Transverse colon (tissue), 4 donors: ENCODE measurements around the gene MKLN1. TPM values are rescaled to one million over a fixed set of nuclear protein-coding genes. Genes with fewer than 3 reads are reported as not detected.

ENCODE experiments used
- DNase-seq: peaks from one replicate; pipeline ENCODE4 v3.0.0-alpha.2; 2019
- H3K27ac ChIP-seq, 4 donors: fragments of 200-600 bp; sonication (generic); 2 replicates each; pipeline ENCODE4 v1.5.1; 2016 to 2018; ENCODE audit warnings: inconsistent platforms in 4 of 4
- H3K27me3 ChIP-seq: fragments of 200-600 bp; sonication (generic); 2 replicates; pipeline ENCODE4 v1.5.1; 2017; ENCODE audit warnings: inconsistent platforms
- H3K36me3 ChIP-seq, 4 donors: fragments of 200-600 bp; sonication (generic); 2 replicates each; pipeline ENCODE4 v1.5.1; 2017 to 2019; ENCODE audit warnings: inconsistent platforms in 4 of 4
- H3K4me1 ChIP-seq, 4 donors: fragments of 200-600 bp; sonication (generic); 2 replicates each; pipeline ENCODE4 v1.5.1; 2017 to 2020; ENCODE audit warnings: inconsistent platforms in 4 of 4
- H3K4me3 ChIP-seq, 4 donors: fragments of 200-600 bp; sonication (generic); 1 replicate in 1 of 4; 2 replicates in 3 of 4; pipeline versions ENCODE4 v1.5.1 to v1.6.1; 2017 to 2019; ENCODE audit warnings: inconsistent platforms in 4 of 4
- H3K9me3 ChIP-seq, 2 donors: fragments of 200-600 bp; sonication (generic); 2 replicates each; pipeline ENCODE4 v1.5.1; 2017 to 2019; ENCODE audit warnings: inconsistent platforms in 2 of 2
- EP300 ChIP-seq: sonication (generic); formaldehyde crosslinking; IDR thresholded peaks from one replicate; pipeline ENCODE4 v1.6.1; 2017; ENCODE audit warnings: antibody characterized with exemption, low read depth
- POLR2A ChIP-seq: fragments of 450-650 bp; IDR thresholded peaks from one replicate; pipeline ENCODE4 v1.6.1; 2016; ENCODE audit warnings: antibody characterized with exemption, mild to moderate bottlenecking, moderate library complexity
- POLR2AphosphoS5 ChIP-seq, 3 donors: sonication (generic); formaldehyde crosslinking; IDR thresholded peaks; one replicate each; pipeline ENCODE4 v1.6.1; 2016; ENCODE audit warnings: antibody characterized with exemption in 3 of 3
- WGBS, 2 donors: methylation state at CpG; one replicate each; pipeline ENCODE4 v1.1.5; 2018; ENCODE audit warnings: low coverage in 1 of 2; 5-methylcytosine and 5-hydroxymethylcytosine counted together
- in situ Hi-C, 4 donors: fragments of 200-750 bp; cut with MboI; loops; one replicate each; pipeline versions ENCODE4 v1.15.0 to v1.15.1; 2017; ENCODE audit warnings: low sequenced_read_pairs in 3 of 4, low pct_ligation_motif_present in 1 of 4, low pct_unique_long_range_greater_than_20kb in 1 of 4
- intact Hi-C: fragments of 100-400 bp; cut with DNase I; formaldehyde crosslinking; loops from one replicate; pipeline ENCODE4 v1.15.1; 2023; ENCODE audit warnings: low total_unique reads
- total RNA-seq, 4 donors: library from RNA; depleted of rRNA; stranded (reverse); fragments of >200 nt; gene quantifications; one replicate each; pipeline ENCODE4 v1.1.0, GENCODE V29; 2016
- TF ChIP-seq, protein P1 (sequence below), 5 experiments: fragments of 200-600 bp in 3 of 5; fragments of 450-650 bp in 2 of 5; sonication (generic) in 3 of 5; IDR thresholded peaks; 1 replicate in 2 of 5; 2 replicates in 3 of 5; pipeline ENCODE4 v1.5.1; 2016 to 2017; ENCODE audit warnings: antibody characterized with exemption in 5 of 5, inconsistent platforms in 3 of 5, mild to moderate bottlenecking in 2 of 5, moderate library complexity in 1 of 5

Gene MKLN1
- total RNA-seq, 4 donors from 2014 or later: 30.7 to 87.0 (median 48.6) TPM

DNA sequence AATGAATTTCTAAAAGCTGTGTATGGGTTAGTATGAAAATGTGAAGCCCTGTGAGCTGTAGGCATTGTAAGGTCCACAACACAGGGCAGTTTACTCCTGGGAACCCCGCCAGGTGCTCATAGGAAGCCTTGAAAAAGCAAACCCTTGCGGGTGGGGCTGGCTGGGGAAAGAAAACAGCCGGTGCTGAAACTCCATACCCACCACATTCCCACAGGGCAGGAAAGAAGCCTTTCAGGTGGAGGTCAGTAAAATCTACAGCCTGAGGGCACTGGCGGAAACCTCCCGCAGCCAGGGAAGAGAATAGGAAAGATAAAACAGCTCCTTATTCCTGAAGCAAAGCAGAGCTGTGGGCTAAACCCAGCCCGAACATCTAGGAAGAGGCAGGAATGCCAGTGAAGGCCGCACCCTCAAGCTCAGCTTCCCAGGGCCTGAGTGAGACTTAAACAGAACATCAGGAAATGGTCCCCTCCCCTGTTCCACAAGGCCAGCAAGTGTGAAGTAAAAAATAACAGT is 194.0 kb downstream of the MKLN1 start:
- TF ChIP-seq POLR2A: no peak
- no peak for TF ChIP-seq POLR2AphosphoS5 (IDR thresholded peaks at IDR 0.05)
- TF ChIP-seq, protein P1, sequence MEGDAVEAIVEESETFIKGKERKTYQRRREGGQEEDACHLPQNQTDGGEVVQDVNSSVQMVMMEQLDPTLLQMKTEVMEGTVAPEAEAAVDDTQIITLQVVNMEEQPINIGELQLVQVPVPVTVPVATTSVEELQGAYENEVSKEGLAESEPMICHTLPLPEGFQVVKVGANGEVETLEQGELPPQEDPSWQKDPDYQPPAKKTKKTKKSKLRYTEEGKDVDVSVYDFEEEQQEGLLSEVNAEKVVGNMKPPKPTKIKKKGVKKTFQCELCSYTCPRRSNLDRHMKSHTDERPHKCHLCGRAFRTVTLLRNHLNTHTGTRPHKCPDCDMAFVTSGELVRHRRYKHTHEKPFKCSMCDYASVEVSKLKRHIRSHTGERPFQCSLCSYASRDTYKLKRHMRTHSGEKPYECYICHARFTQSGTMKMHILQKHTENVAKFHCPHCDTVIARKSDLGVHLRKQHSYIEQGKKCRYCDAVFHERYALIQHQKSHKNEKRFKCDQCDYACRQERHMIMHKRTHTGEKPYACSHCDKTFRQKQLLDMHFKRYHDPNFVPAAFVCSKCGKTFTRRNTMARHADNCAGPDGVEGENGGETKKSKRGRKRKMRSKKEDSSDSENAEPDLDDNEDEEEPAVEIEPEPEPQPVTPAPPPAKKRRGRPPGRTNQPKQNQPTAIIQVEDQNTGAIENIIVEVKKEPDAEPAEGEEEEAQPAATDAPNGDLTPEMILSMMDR (IDR thresholded peaks at IDR 0.05): no peak
- no peak for TF ChIP-seq EP300
- Histone ChIP-seq H3K27ac (peak overlapping the region; percentile 58 to 76 (median 72)), H3K9me3 (no peaks in the 10 kb centered on the region), H3K36me3 (no peaks in the 10 kb centered on the region), H3K4me1 (peaks cover 10 to 33% (median 22%) of the 10 kb centered on the region in 4 donors), H3K27me3 (peaks cover 6% of the 10 kb centered on the region), H3K4me3 (no peak overlapping the region)
- peak; percentile 78 for DNase-seq
- in situ Hi-C loops (no loop called here), intact Hi-C loops (no loop called here)
- WGBS, 2 donors: 49 to 55% methylated on average over 4 to 7 of the region's 7 CpGs

DNA sequence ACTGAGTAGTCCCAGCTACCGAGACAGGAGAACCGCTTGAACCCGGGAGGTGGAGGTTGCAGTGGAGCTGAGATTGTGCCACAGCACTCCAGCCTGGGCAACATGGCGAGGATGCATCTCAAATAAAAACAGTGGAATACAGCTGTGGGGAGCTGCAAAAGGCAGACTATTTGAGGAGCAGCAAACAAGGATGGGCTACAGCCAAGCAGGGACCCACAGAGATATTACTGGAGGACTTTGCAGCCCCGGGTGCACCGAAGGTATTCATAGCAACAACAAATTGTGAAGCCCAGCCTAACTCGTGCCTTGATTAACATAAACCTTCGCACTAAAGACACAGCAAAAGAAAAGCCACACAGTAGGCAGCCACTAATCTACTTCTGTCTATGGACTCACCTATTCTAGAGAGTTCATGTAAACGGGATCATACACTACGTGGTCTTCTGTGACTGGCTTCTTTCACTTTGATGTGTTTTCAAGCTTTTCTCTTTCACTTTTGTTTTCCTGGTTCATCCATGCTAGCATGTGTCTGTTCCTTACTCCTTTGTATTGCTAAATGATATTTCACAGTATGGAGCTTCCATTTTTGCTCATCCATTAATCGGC is 194.8 kb downstream of the MKLN1 start:
- intact Hi-C loops: no loop called here
- no peaks in the 10 kb centered on the region for H3K9me3 ChIP-seq
- peak overlapping the region in 1 of 4 donors; percentile 4 for H3K4me3 ChIP-seq
- no peak for DNase-seq
- no peak for TF ChIP-seq POLR2A
- no peak for TF ChIP-seq EP300
- TF ChIP-seq, protein P1 (IDR thresholded peaks at IDR 0.05): no peak
- TF ChIP-seq POLR2AphosphoS5 (IDR thresholded peaks at IDR 0.05): no peak
- in situ Hi-C loops: no loop called here
- WGBS, 2 donors: 59 to 70% methylated on average over 5 to 11 of the region's 11 CpGs
- H3K27me3 ChIP-seq: peaks cover 6% of the 10 kb centered on the region
- H3K27ac ChIP-seq: peak overlapping the region; percentile 58 to 76 (median 72)
- H3K36me3 ChIP-seq: no peaks in the 10 kb centered on the region
- peaks cover 10 to 33% (median 22%) of the 10 kb centered on the region in 4 donors for H3K4me1 ChIP-seq

DNA sequence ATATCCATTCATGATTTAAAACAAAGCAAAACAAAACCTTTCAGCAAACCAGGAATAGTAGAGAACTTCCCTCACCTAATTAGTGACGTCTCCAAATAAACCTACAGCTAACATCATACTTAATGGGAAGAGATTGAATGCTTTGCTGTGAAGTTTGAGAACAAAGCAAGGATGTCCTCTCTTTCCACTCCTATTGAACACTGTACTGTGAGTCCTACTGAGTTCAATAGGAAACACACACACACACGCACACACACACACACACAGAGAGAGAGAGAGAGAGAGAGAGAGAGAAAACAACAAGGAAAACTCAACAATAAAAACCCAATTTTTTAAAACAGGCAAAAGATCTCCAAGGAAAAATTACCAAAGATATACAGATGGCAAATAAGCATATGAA is 196.4 kb downstream of the MKLN1 start:
- Histone ChIP-seq H3K27ac (peak overlapping the region in 1 of 4 donors; percentile 24), H3K9me3 (no peaks in the 10 kb centered on the region), H3K27me3 (peaks cover 12% of the 10 kb centered on the region), H3K4me1 (peaks cover 10 to 33% (median 22%) of the 10 kb centered on the region in 4 donors), H3K4me3 (no peak overlapping the region), H3K36me3 (no peaks in the 10 kb centered on the region)
- intact Hi-C loops: no loop called here
- DNase-seq: no peak
- 25 to 31% methylated on average over 2 of the region's 2 CpGs for WGBS, 2 donors
- in situ Hi-C loops: no loop called here
- TF ChIP-seq, protein P1 (IDR thresholded peaks at IDR 0.05): no peak

DNA sequence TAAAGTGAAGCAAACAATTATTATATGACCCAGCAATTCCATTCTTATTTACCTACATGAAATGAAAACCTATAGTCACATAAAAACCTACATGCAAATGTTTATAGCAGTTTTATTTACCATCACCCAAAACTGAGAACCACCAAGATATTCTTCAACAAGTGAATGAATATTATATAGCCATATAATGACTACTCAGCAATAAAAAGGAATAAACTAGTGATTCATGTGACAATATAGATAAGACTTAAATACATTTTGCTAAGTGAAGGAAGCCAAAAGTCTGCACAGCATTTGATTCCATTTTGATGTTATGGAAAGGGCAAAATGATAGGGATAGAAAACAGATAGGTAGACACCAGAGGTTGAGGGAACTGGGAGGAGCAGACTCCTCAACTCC is 197.0 kb downstream of the MKLN1 start:
- no peak for DNase-seq
- TF ChIP-seq, protein P1 (IDR thresholded peaks at IDR 0.05): no peak
- TF ChIP-seq POLR2A (no peak), EP300 (no peak), POLR2AphosphoS5 (IDR thresholded peaks at IDR 0.05) (no peak)
- peak overlapping the region in 1 of 4 donors; percentile 41 for H3K27ac ChIP-seq
- in situ Hi-C loops: no loop called here
- H3K36me3 ChIP-seq: no peaks in the 10 kb centered on the region
- H3K4me3 ChIP-seq: no peak overlapping the region
- H3K27me3 ChIP-seq: peaks cover 12% of the 10 kb centered on the region
- peaks cover 10 to 33% (median 22%) of the 10 kb centered on the region in 4 donors for H3K4me1 ChIP-seq
- intact Hi-C loops: no loop called here
- no peaks in the 10 kb centered on the region for H3K9me3 ChIP-seq
